Measurements from ENCODE around the gene ADCY1.

Gene ADCY1

GRCh38 chr7:45578467-45578866, 4.3 kb downstream of the ADCY1 start:
- DNase-seq, result no peak

- DNase-seq, result no peak
Observed at GRCh38 chr7:45579391-45579801, 5.2 kb downstream of the ADCY1 start.

GRCh38 chr7:45580053-45580872, 6.1 kb downstream of the ADCY1 start:
- no peak for DNase-seq

- DNase-seq, result no peak
Observed at GRCh38 chr7:45581271-45581780, 7.2 kb downstream of the ADCY1 start.

- no peak for DNase-seq
Observed at GRCh38 chr7:45582136-45582749, 8.1 kb downstream of the ADCY1 start.

- DNase-seq, result no peak
Observed at GRCh38 chr7:45582868-45583277, 8.7 kb downstream of the ADCY1 start.

GRCh38 chr7:45583296-45583695, 9.1 kb downstream of the ADCY1 start:
- DNase-seq, result no peak

- DNase-seq, result no peak
Observed at GRCh38 chr7:45584261-45585210, 10.4 kb downstream of the ADCY1 start.

GRCh38 chr7:45585628-45586027, 11.5 kb downstream of the ADCY1 start:
- DNase-seq, result no peak

- DNase-seq, result no peak
Observed at GRCh38 chr7:45586542-45587520, 12.7 kb downstream of the ADCY1 start.

- DNase-seq, result no peak
Observed at GRCh38 chr7:45588466-45588865, 14.3 kb downstream of the ADCY1 start.

- no peak for DNase-seq
Observed at GRCh38 chr7:45589061-45589460, 14.9 kb downstream of the ADCY1 start.

- DNase-seq, result no peak
Observed at GRCh38 chr7:45589915-45590678, 15.9 kb downstream of the ADCY1 start.

- DNase-seq, result no peak
Observed at GRCh38 chr7:45590679-45591057, 16.5 kb downstream of the ADCY1 start.

- DNase-seq, result no peak
Observed at GRCh38 chr7:45591101-45591906, 17.1 kb downstream of the ADCY1 start.

- no peak for DNase-seq
Observed at GRCh38 chr7:45592230-45592991, 18.2 kb downstream of the ADCY1 start.

GRCh38 chr7:45593121-45593541, 19.0 kb downstream of the ADCY1 start:
- DNase-seq, result no peak

- no peak for DNase-seq
Observed at GRCh38 chr7:45593877-45594276, 19.7 kb downstream of the ADCY1 start.
